Measurements from ENCODE around the gene ZFHX2. TPM values are rescaled to one million over a fixed set of nuclear protein-coding genes. Genes with fewer than 3 reads are reported as not detected.

The ZFHX2 gene
- total and polyA plus RNA-seq, 2 of the 4 experiments (the other 2 are of a cell fraction), result 0.18 to 0.53 TPM

DNA sequence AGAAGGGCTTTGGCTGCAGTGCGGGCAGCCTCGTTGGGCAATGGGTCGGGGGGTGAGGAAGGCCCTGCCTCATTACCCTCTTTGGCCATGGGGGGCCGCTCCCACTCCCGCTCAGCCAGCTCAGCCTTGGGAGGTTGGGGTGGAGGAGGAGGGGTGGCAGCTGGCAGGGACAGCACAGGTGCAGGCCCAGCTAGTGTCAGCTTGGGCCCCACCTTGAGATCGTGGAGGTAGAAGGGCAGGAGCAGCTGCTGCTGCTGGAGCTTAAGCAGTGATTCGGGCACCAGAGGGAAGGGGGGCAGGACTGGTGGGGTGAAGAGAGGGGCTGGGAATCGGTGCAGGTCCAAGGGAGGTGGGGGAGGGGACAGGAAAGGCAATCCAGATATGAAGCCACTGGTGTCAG lies 26.0 kb downstream of the ZFHX2 start:
- Histone ChIP-seq H3K18ac (ENCODE audit: low read depth, low read length) (no peak overlapping the region), H3K23ac (ENCODE audit: low read depth, low read length) (no peak overlapping the region), H4K91ac (ENCODE audit: insufficient read depth, low read depth, low read length) (no peak overlapping the region), H3K79me1 (ENCODE audit: low read depth in 1 of 2, low read length in 2 of 2) (no peaks in the 10 kb centered on the region), H3K27ac (ENCODE audit: insufficient read depth, low read length) (no peak overlapping the region), H2BK20ac (ENCODE audit: low read depth, low read length) (no peak overlapping the region), H3K36me3 (ENCODE audit: control insufficient read depth, insufficient read depth, low read length) (no peaks in the 10 kb centered on the region), H3K4me2 (ENCODE audit: low read depth, low read length) (no peak overlapping the region), H4K5ac (ENCODE audit: low read depth, low read length) (no peak overlapping the region), H2AK9ac (replicated peaks; ENCODE audit: low read depth, low read length, poor library complexity) (no peak overlapping the region), H3K9ac (ENCODE audit: low read depth, low read length) (no peak overlapping the region), H2AK5ac (ENCODE audit: low read depth, low read length) (no peak overlapping the region), H3K27me3 (ENCODE audit: control insufficient read depth, insufficient read depth, low read length) (no peaks in the 10 kb centered on the region), H3K56ac (ENCODE audit: extremely low read depth, insufficient read depth, low read length) (no peak overlapping the region), H3K14ac (replicated peaks; ENCODE audit: low read depth, low read length) (no peak overlapping the region), H4K8ac (ENCODE audit: low read depth in 2 of 2, low read length in 2 of 2) (no peak overlapping the region), H4K20me1 (ENCODE audit: insufficient read depth, low read length) (no peaks in the 10 kb centered on the region), H3K4me1 (ENCODE audit: control insufficient read depth, insufficient read depth, low read length) (no peaks in the 10 kb centered on the region), H3K4ac (ENCODE audit: low read depth, low read length) (no peak overlapping the region), H2BK15ac (ENCODE audit: low read depth, low read length) (no peak overlapping the region), H2BK120ac (ENCODE audit: low read depth, low read length) (no peak overlapping the region), H2BK5ac (ENCODE audit: low read depth, low read length, poor library complexity, severe bottlenecking) (no peak overlapping the region), H2AFZ (replicated peaks; ENCODE audit: low read length, poor library complexity) (no peak overlapping the region), H3K9me3 (ENCODE audit: control insufficient read depth, insufficient read depth, low read length) (no peaks in the 10 kb centered on the region), H3K4me3 (ENCODE audit: insufficient read depth, low read depth, low read length) (no peak overlapping the region), H3K9me1 (ENCODE audit: insufficient read depth, low read length) (no peaks in the 10 kb centered on the region)
- no peak for DNase-seq
- BruUV-seq (replicated peaks), result no TSS peak
- WGBS, 2 experiments (ENCODE audit: extremely low coverage in 2 of 2, insufficient read length in 1 of 2), result no CpG with 5 or more reads among the region's 8 CpGs
- POLR2A ChIA-PET (ENCODE audit: unreplicated experiment), result no interaction called here
- CTCF ChIA-PET, result no interaction called here
- dilution Hi-C loops (cut with HindIII; ENCODE audit: low sequenced_read_pairs, unreplicated experiment) (no loop called here), intact Hi-C loops (cut with micrococcal nuclease) (no loop called here), in situ Hi-C loops (cut with MboI; ENCODE audit: low sequenced_read_pairs) (no loop called here)
- no peak for ATAC-seq (ENCODE audit: low read depth)
- no peak for TF ChIP-seq RAD21 (IDR thresholded peaks at IDR 0.05; ENCODE audit: low read length)
- TF ChIP-seq RCOR1 (IDR thresholded peaks at IDR 0.05; ENCODE audit: insufficient replicate concordance, low read length), result no peak
- no peak for TF ChIP-seq SMC3 (IDR thresholded peaks at IDR 0.05; ENCODE audit: low read depth, low read length)
- no peak for TF ChIP-seq CHD1 (IDR thresholded peaks at IDR 0.05; ENCODE audit: low read depth, low read length)
- no peak for TF ChIP-seq NFE2L2 (IDR thresholded peaks at IDR 0.05; ENCODE audit: low read depth, low read length)
- no peak for TF ChIP-seq CTCF (conservative IDR thresholded peaks at IDR 0.05; ENCODE audit: low read depth, low read length)
- no peak for TF ChIP-seq MXI1 (IDR thresholded peaks at IDR 0.05; ENCODE audit: borderline replicate concordance, low read depth, low read length)
- TF ChIP-seq POLR2A (IDR thresholded peaks at IDR 0.05; ENCODE audit: low read depth, low read length), result no peak
- no peak for TF ChIP-seq BHLHE40 (IDR thresholded peaks at IDR 0.05; ENCODE audit: low read depth, low read length)
- no peak for TF ChIP-seq MAZ (IDR thresholded peaks at IDR 0.05; ENCODE audit: borderline replicate concordance, low read depth, low read length)
